SIG-M5 (cell line): ENCODE results near the gene PRXL2A.
"Not testable (repeated sequence)": the region's sequence is repeated elsewhere in the genome, so short reads cannot be mapped to it uniquely, and the experiment has no call there.

Experiments
- DNase-seq: peaks from one replicate; lab custom pipeline; 2025; lab: John Stamatoyannopoulos, UW

Gene PRXL2A, protein sequence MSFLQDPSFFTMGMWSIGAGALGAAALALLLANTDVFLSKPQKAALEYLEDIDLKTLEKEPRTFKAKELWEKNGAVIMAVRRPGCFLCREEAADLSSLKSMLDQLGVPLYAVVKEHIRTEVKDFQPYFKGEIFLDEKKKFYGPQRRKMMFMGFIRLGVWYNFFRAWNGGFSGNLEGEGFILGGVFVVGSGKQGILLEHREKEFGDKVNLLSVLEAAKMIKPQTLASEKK

DNA sequence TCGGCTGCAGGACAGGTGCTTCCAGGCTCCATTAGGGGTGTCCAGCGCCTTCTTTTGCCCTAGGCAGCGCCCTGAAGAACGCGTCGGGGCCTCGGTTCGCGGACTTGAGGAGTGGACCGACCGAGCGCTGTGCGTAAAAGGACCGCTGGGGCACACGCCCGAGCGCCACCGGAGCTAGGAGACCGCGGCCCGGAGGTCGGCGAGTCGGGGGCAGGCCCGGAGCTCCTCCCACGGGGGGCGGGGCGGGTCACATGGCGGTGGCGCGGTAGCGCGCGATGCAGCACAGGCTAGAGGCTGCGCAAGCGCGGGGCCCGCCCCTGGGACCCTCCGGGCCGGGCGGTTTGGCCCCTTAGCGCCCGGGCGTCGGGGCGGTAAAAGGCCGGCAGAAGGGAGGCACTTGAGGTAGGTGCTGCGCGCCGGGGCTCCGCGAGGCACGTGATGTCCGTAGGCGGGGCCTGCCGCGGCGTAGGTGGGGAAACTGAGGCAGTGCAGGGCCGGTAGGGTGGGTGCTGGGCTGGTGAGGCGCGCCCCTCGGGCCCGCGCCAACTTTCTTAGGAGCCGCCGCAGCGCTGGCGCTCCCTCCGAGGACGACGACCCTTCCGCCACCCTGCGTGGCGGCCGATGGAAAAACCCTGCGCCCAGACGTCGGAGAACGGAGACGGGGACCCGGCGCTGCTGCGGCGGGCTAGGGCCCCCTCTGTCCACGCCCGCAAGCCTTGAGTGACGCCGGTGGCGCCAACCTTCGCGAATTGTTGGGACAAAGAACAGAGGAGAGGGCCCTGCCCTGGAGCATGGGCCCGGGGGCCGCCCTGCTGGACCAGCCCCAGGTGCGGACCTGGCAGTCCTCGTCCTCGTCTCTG, at the start of gene PRXL2A:
PRXL2A (plus strand) TSS at position 310 of the 860 bp plus-strand sequence. CDS start 11,917 bp downstream, outside the sequence.
- no peak for DNase-seq

DNA sequence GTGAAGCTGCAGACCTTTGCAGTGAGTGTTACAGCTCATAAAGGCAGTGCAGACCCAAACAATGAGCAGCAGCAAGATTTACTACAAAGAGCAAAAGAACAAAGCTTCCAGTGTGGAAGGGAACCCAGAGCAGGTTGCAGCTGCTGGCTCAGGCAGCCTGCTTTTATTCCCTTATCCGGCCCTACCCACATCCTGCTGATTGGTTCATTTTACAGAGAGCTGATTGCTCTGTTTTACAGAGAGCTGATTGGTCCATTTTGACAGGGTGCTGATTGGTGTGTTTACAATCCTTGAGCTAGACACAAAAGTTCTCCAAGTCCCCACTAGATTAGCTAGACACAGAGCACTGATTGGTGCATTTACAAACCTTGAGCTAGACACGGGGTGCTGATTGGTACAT, 49.4 kb upstream of the PRXL2A start:
- not testable (repeated sequence) for DNase-seq

DNA sequence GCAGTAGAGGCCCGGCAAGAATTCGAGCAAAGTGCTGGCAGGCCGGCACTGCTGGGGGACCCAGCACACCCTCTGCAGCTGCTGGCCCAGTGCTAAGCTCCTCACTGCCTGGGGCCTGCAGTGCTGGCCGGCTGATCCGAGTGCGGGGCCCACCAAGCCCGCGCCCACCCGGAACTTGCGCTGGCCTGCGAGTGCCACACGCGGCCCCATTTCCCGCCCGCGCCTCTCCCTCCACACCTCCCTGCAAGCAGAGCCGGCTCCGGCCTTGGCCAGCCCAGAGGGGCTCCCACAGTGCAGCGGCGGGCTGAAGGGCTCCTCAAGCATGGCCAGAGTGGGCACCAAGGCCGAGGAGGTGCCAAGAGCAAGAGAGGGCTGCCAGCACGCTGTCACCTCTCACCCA, 48.7 kb upstream of the PRXL2A start:
- no peak for DNase-seq

DNA sequence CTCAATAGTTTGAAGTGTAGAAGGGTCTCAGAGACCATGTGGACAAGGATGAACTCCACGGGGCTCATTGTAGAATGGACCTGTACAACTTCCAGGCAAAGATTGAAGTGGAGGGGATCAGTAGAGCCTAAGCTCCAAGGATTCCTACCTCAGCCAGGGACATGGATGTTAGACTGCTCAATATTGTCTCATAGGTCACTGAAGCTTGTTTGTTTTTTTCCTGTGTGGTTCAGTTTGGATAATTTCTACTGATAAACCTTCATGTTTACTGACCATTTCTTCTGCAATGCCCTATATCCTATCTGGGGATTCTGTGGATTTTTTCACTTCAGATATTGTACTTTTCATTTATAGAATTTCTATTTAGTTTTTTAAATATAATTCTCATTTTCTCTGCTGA, 42.8 kb upstream of the PRXL2A start:
- DNase-seq, result no peak

DNA sequence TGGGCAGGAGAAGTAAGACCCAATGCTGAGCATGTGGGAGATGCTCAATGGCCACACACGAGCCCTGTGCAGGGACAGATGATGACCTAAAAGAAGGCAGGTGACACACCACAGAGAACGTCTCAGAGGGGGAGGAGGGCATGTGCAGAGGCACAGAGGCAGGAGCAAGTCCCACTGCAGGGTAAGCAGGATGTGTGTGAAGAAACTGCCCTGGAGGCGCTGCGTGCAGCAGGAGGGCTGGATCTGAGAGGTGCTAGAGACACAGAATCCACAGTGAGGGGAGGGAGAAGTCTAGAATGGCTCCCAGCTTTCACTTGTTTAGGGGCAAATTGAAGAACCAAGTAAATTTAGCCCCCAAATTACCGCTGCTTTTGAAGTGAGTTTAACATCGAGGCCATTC, 36.9 kb upstream of the PRXL2A start:
- DNase-seq, result no peak

DNA sequence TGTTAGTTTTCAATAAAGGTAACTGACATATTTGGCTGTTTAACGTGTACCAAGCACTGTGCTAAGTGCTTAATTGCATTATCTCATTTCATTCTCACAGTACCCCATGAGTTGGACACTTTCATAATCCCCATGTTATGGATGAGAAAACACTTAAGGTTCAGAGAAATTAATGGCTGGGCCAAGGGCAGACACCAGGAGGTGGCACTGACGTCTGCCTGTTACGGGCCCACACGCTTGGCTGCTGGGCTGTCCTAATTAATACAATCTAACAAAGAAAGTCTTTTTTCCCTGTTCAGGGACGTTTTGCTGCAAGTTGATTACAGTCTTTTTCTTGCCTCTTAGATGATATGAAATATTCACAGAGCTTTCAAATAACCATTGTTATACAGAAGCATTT, 35.7 kb upstream of the PRXL2A start:
- DNase-seq, result no peak

DNA sequence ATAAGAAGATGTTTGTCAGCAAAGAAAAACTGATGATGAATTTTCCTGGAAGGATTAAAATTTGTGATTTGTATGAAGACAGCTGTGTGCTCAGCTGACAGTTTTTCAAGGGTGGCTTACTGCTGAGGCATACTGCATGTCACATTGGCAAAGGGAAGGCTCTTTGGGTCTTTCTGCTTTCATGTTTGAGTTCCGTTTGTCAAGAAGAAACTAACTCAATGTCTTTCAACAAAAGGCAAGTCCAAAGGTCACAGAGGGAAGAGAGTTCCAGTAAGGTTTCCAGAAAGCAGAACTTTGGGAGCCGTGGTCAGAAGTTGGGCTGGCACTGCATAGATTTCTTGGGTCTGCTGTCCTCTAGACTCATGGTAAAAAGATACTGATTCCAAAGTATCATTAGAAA, 34.8 kb upstream of the PRXL2A start:
- no peak for DNase-seq

DNA sequence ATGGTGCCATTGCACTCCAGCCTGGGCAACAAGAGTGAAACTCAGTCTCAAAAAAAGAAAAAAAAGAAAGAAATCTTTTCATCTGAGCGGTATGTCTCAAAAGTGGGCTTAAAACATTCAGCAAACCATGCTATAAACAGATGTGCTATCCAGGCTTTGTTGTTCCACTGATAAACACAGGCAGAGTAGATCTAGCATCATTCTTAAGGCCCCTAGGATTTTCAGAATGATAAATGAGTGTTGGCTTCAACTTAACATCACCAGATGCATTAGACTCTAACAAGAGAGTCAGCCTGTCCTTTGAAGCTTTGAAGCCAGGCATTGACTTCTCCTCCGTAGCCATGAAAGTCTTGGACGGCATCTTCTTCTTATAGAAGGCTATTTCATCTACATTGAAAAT, 28.6 kb upstream of the PRXL2A start:
- DNase-seq, result no peak

DNA sequence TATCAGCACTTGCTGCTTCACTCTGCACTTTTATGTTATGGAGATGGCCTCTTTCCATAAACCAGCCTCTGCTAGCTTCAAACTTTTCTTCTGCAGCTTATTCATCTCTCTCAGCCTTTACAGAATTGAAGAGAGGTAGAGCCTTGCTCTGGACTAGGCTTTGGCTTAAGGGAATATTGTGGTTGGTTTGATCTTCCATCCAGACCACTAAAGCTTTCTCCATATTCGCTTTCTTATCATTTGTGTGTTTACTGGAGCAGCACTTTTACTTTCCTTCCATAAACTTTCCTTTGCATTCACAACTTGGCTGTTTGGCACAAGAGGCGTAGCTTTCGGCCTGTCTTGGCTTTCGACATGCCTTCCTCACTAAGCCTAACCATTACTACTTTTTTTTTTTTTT, 28.2 kb upstream of the PRXL2A start:
- DNase-seq, result no peak

DNA sequence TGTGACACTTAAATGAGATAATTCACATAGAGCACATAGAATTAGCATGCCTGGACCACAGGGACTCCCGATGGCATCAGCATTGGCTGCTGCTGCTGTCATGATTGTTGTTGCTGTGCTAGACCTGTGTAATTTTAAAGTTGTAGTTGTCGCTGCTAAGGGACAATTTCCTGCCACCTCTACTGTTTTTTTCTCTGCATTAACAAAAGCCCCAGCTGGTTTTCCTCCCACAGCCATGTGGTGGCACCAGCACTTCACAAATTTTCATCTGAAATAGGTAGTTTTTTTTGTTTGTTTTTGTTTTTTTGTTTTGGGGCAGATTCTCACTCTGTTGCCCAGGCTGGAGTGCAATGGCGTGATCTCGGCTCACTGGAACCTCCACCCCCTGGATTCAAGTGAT, 25.4 kb upstream of the PRXL2A start:
- DNase-seq, result no peak

DNA sequence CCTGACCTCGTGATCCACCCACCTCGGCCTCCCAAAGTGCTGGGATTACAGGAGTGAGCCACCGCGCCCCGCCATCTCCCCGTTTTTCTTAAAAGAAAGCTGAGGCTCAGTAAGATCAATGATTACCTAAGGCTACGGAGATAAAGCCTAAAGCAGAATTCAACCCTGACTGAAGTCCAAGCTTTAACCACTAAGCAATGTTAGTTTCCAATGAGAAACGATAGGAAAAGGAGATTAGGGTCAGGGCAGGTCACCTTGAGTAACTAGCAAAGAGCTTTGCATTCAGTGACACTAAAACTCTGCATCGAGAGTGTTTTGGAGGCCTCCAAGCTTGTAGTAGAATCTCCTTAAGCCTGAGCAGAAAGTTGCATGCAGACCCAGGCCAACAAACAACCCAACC, 17.6 kb upstream of the PRXL2A start:
- no peak for DNase-seq

DNA sequence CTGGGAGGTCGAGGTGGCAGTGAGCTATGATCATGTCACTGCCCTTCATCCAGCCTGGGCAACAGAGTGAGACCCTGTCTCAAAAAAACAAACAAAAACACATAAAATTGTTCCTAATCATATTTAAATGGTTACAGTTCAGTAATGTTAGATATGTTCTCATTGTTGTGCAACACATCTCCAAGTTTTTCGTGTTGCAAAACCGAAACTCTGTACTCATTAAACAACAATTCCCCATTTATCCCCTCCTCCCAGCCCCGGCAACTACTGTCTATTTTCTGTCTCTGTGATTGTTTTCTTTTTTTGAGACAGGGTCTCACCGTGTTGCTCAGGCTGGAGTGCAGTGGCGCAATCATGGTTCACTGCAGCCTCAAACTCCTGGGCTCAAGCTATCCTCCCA, 16.1 kb upstream of the PRXL2A start:
- no peak for DNase-seq

DNA sequence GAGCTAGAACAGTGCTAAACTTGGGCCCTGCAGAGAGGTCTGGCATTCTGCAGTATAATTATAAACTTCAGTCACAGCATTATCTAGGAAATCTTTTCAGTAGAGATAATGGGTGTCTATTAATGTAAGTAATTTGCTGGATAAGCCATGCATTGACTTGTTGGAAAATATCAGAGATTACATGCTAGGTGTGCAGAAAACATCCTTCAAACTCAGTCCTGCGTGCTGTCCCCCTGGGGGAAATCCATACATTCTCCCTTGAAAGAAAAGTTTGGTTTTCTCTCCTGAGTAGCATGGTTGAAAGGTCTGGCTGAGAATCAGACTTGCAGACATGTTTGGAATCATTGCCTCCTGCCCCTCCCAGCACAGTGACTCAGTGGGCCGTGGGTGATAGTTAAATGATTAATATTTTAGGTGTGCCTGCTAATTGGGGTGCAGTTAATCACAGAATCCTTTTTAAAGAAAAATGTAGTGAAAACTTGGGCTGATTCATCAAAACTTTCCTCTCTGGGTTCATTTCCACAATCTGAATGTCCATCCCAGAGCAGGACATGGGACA, 13.9 kb upstream of the PRXL2A start:
- DNase-seq, result no peak

DNA sequence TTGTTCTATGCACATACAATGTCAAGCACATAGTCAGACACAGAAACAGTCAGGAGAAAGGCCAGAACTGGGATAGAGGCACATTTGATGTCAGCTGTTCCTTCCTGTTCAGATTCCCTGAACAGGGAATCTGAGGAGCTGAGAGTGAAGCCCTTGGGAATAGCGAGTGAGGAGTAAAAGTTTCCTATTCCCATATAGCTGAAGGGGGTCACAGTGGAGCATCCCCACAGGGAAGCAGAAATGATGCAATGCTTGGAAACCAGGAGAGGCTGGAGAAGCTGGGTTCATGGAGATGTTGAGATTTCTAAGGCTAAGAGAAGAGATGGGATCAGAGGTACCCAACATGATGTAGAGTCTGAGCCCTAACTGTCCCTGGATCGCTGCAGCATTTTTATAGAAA, 11.3 kb upstream of the PRXL2A start:
- DNase-seq, result no peak

DNA sequence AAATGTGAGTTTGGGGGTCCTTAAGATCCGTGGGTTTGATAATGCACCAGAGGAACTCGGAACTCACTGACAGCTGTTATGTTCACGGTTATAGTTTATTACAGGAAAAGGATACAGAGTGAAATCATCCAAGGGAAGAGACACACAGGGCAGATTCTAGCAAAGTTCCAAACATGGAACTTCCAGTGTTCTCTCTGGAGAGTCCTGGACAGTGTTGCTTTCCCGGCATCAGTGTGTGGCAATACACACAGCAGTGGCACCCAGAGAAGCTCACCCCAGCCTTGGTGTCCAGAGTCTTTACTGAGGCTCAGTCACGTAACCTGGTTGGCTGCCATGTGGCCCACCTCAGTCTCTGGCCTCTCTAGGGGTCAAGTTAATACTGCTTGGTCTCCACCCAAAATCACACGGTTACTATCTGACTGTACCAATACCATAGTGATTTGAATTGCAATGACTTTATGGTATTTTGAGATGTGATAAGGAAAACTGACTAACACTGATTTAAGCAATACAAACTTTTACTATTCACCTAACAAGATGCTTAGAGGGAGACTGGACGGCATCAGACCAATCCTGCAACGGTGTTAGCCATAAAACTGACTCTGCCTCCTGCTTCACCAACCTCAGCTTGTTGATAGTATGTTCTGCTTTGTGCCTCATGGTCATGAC, 8.1 kb upstream of the PRXL2A start:
- DNase-seq, result no peak

DNA sequence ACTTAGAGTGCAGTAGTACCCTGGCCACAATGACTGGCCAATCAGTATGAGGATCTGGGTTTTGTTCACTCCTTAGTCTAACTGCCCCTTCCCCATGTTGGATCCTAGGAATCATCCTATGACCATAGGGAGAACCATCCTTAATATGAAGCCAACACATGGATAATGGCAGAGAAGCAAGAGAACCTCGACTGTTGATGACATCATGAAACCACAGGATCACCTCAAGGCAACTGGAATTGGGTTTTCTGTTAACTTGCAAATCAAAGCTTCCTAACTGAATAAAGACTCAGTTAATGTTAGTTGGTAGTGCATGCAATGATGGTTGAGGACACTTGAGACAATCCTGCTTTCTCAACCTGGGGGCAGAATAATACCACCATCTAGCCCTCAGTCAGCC, 3.3 kb upstream of the PRXL2A start:
- DNase-seq, result no peak

DNA sequence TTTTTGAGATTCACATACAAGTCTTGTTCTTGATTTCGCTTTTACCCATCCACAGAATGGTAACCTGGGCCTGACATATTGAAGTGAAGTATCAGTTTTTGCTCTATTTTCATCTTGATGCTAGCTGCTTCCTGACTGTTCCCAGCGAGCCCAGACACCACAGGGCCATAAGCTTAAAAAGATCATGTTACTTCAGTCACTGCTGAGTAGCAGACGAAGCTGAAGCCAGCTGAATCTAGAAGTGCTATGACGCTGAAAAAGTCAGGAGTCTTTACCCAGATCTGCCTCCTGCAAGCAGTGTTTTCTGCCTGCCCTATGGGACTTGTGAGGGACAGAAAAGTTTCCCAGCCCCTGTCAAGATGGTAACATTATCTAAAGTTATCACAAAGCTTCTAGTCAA, 2.7 kb upstream of the PRXL2A start:
- no peak for DNase-seq

DNA sequence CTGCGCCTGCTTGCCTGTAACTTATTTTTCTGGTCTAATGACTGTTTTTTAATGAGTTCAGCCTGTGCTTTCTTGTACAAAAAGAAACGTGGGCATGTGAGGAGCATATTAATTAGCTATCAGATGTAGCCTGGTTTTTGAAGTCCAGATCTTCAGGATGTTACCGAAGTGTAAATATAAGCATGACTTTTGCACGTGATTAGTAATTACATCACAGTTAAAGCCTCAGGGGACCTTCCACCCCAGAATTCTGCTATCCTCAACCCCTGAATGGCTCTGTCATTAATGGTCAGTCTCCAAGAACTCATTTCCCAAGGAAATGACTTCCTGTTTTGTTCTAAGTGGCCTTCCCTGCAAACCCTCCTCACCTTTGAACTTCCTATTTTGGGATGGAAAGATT, 2.1 kb upstream of the PRXL2A start:
- DNase-seq, result no peak

DNA sequence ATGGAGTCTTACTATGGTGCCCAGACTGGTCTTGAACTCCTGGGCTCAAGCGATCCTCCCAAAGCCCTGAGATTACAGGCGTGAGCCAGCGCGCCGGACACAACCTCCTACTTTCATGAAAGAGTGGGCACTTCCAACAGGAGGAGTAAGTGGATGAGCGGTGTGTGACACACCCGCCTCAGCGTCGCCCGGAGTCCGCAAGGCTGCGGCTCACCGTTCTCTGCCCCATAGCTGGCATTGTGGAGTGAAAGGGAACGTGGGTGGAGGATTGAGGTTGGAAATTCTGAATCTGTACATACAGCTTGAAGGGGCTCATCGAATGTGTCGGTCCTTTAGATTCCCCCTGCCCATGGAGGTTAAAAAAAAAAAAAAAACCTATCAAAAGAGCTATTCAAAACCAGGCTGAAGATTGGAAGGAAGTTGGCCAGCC, 524 bp upstream of the PRXL2A start:
- no peak for DNase-seq

DNA sequence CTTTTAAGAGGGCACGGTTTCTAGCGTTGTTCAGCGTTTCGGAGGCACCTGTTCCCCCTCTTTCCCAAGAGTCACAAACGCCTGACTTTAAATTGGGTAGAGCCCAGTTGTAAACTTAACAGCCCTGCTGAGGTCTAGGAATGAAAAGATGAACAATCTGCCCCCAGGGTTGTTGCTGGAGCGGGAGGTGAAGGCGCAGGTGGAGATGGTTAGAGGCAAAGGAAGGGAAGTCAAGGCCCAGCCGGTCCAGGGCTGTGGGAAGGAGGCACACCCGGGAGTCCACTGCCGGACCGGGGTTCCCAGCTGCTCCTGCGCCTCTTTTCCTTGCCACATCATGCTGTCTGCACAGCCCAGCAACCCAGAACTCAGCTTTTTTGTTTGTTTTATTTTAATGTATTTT, 770 bp downstream of the PRXL2A start:
- no peak for DNase-seq

DNA sequence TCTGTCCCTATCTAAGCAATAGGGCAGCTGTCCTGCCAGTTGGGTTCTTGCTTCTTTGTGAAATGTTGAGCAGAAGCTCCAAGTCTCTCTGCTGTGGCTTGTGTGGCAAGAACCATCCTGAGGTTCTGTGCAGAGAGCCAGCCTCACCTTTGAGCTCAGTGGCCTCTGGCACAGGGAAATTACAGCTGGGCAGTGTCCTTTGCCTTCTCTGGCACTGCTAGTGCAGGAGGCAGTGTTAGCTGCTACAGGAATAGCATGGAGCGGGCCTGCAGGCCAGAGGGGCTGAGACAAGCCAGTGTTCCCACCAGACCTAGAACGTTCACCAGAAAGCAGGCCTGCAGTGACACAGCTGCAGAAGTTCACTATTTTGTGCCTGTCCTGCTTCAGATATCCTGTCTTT, 1.8 kb downstream of the PRXL2A start:
- no peak for DNase-seq

DNA sequence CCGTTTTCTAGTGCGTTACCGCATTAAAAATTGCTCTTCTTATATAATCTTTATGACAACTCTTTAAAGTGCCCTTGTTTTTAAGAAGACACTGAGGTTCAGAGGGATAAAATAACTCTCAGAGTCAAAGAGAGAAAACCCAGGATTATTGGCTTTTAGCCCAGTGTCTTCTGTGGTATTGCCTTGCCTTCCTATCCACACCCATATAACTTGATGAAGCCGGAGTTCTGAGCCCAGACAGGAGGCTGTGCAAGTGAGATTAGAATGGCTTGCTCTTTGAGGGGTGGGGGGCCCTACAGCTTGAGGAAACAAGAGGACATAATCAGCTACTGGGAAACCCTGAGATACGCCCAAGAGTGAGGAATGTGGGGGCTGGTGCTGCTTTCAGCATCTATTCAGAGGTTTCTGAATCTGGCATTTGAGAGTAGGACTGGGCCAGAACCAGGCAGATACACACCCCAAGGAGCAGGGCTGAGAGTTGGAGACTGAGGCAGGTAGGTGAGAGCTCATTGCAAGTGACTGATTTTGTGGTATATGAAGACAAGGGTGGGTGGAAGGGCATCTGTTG, 2.3 kb downstream of the PRXL2A start:
- no peak for DNase-seq

DNA sequence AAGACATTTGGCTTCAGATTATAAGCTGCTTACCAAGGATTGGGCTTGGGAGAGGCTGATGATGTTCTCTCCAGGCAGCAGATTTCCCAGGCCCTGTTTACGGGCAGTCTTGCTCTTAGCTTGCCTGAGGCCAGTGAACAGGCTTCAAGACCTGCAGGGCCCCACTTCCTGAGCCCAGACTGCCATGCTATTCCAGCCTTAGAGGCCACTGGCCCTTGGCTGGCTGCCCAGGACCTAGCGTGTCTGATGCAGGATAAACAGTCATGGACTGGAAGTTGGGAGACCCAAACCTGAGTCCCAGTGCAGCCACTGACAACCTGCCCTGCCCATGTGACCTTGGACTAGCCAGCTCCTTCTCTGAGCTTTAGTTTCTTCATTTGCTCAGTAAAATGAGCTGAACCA, 2.9 kb downstream of the PRXL2A start:
- no peak for DNase-seq
